MM.1S (cell line): ENCODE measurements around the gene SNX17.
"Not testable (repeated sequence)": the region's sequence is repeated elsewhere in the genome, so short reads cannot be mapped to it uniquely, and the experiment has no call there.

Source experiments
- DNase-seq: peaks from one replicate; pipeline ENCODE4 v3.0.0-alpha.2; 2015
- H2AFZ ChIP-seq: fragments of 300-600 bp; sonication (generic); 2 replicates; pipeline ENCODE4 v1.6.0; 2016; ENCODE audit warnings: antibody characterized with exemption, low read length
- H3F3A ChIP-seq: fragments of 300-600 bp; sonication (generic); 2 replicates; pipeline ENCODE4 v1.6.1; 2016; ENCODE audit warnings: mild to moderate bottlenecking, antibody characterized with exemption, low read length, moderate library complexity, mixed read lengths; ENCODE audit not compliant: insufficient read depth
- H3K27ac ChIP-seq: fragments of 300-600 bp; sonication (generic); 2 replicates; pipeline ENCODE4 v1.5.1; 2016; ENCODE audit warnings: mild to moderate bottlenecking, low read length
- H3K27me3 ChIP-seq: fragments of 300-600 bp; sonication (generic); replicated peaks from 2 replicates; pipeline ENCODE4 v1.6.0; 2016; ENCODE audit warnings: low read length; ENCODE audit not compliant: insufficient read depth
- H3K36me3 ChIP-seq: fragments of 300-600 bp; sonication (generic); replicated peaks from 2 replicates; pipeline ENCODE4 v1.6.1; 2016; ENCODE audit warnings: mild to moderate bottlenecking, low read length, mixed read lengths; ENCODE audit not compliant: insufficient read depth
- H3K4me1 ChIP-seq: fragments of 300-600 bp; sonication (generic); 2 replicates; pipeline ENCODE4 v1.6.1; 2016; ENCODE audit warnings: low read length, mixed read lengths
- H3K4me2 ChIP-seq: fragments of 300-600 bp; sonication (generic); 2 replicates; pipeline ENCODE4 v1.6.0; 2016; ENCODE audit warnings: low read depth, low read length
- H3K4me3 ChIP-seq: fragments of 300-600 bp; sonication (generic); 2 replicates; pipeline ENCODE4 v1.5.1; 2016; ENCODE audit warnings: low read length, mixed read lengths
- H3K79me2 ChIP-seq: fragments of 300-600 bp; sonication (generic); 2 replicates; pipeline ENCODE4 v1.6.1; 2016; ENCODE audit warnings: mixed run types, low read length, mixed read lengths
- H3K9ac ChIP-seq: fragments of 300-600 bp; sonication (generic); 2 replicates; pipeline ENCODE4 v1.6.1; 2016; ENCODE audit warnings: low read length, mixed read lengths
- H3K9me2 ChIP-seq: fragments of 300-600 bp; sonication (generic); replicated peaks from 2 replicates; pipeline ENCODE4 v1.6.1; 2016; ENCODE audit warnings: mild to moderate bottlenecking, low read length, mixed read lengths; ENCODE audit not compliant: insufficient read depth
- H3K9me3 ChIP-seq: fragments of 300-600 bp; sonication (generic); replicated peaks from 2 replicates; pipeline ENCODE4 v1.6.1; 2016; ENCODE audit warnings: mild to moderate bottlenecking, low read length, mixed read lengths; ENCODE audit not compliant: insufficient read depth
- H4K20me1 ChIP-seq: fragments of 300-600 bp; sonication (generic); 2 replicates; pipeline ENCODE4 v1.6.1; 2016; ENCODE audit warnings: mild to moderate bottlenecking, low read length, moderate library complexity, mixed read lengths; ENCODE audit not compliant: insufficient read depth
- CTCF ChIP-seq: fragments of 300-600 bp; sonication (generic); IDR thresholded peaks from 2 replicates; pipeline ENCODE4 v1.5.1; 2016; ENCODE audit warnings: antibody characterized with exemption, low read length, mixed read lengths
- EZH2 ChIP-seq: fragments of 300-600 bp; sonication (generic); optimal IDR thresholded peaks from 2 replicates; pipeline ENCODE3; 2017; ENCODE audit warnings: low read depth, mild to moderate bottlenecking, antibody characterized with exemption, low read length, mixed read lengths
- EZH2phosphoT487 ChIP-seq: fragments of 300-600 bp; sonication (generic); IDR thresholded peaks from 2 replicates; pipeline ENCODE4 v1.6.1; 2018; ENCODE audit warnings: antibody characterized with exemption, low read length

SNX17 gene

GRCh38 chr2:27421660-27422250 is 51.3 kb downstream of the SNX17 start:
- no peak for DNase-seq
- Histone ChIP-seq H3K36me3 (no peaks in the 10 kb centered on the region), H3K9ac (no peak overlapping the region), H3K27ac (no peak overlapping the region), H3K9me3 (no peaks in the 10 kb centered on the region), H3K4me3 (no peak overlapping the region), H3K4me1 (no peaks in the 10 kb centered on the region), H4K20me1 (no peaks in the 10 kb centered on the region), H3K27me3 (no peaks in the 10 kb centered on the region; the same call in 1 of the 2 replicates), H3K4me2 (no peak overlapping the region), H3K79me2 (no peaks in the 10 kb centered on the region), H3F3A (no peaks in the 10 kb centered on the region), H2AFZ (no peak overlapping the region), H3K9me2 (no peaks in the 10 kb centered on the region)
- no peak for TF ChIP-seq EZH2
- no peak for TF ChIP-seq CTCF
- no peak for TF ChIP-seq EZH2phosphoT487

GRCh38 chr2:27422958-27423357 is 52.5 kb downstream of the SNX17 start:
- TF ChIP-seq EZH2 (no peak), CTCF (no peak), EZH2phosphoT487 (no peak)

GRCh38 chr2:27425039-27425438 is 54.6 kb downstream of the SNX17 start:
- not testable (repeated sequence) for DNase-seq, H3K9me3 ChIP-seq, H4K20me1 ChIP-seq, H3K9ac ChIP-seq, H3K36me3 ChIP-seq, H3K4me2 ChIP-seq, H2AFZ ChIP-seq, H3K4me1 ChIP-seq, H3K27me3 ChIP-seq, H3K9me2 ChIP-seq, H3K27ac ChIP-seq, H3K4me3 ChIP-seq
- peaks cover 16% of the 10 kb centered on the region for H3F3A ChIP-seq
- peaks cover 11% of the 10 kb centered on the region for H3K79me2 ChIP-seq

More at GRCh38 chr2:27422958-27423357, 52.5 kb downstream of the SNX17 start:
- H3K9me3 ChIP-seq, result no peaks in the 10 kb centered on the region
- no peak for DNase-seq
- H3K27me3 ChIP-seq, result no peaks in the 10 kb centered on the region; the same call in 1 of the 2 replicates
- H3K27ac ChIP-seq, result no peak overlapping the region
- H3K79me2 ChIP-seq, result no peaks in the 10 kb centered on the region
- no peaks in the 10 kb centered on the region for H3K9me2 ChIP-seq
- no peak overlapping the region for H3K9ac ChIP-seq
- H3K4me1 ChIP-seq, result peaks cover 6% of the 10 kb centered on the region; the same call in 1 of the 2 replicates
- H3K4me3 ChIP-seq, result no peak overlapping the region
- H2AFZ ChIP-seq, result no peak overlapping the region
- peaks cover 3% of the 10 kb centered on the region for H3F3A ChIP-seq
- no peak overlapping the region for H3K4me2 ChIP-seq
- H3K36me3 ChIP-seq, result no peaks in the 10 kb centered on the region
- H4K20me1 ChIP-seq, result no peaks in the 10 kb centered on the region
